A549 treated with AZD2906 at 1 μM for 4 hours (cell line): Measurements from ENCODE around the gene METTL24. TPM values are rescaled to one million over a fixed set of nuclear protein-coding genes. Genes with fewer than 3 reads are reported as not detected.

Source experiments
- total RNA-seq: library from RNA; stranded (reverse); fragments of 200-300 nt; extraction: Qiagen RNA extraction; gene quantifications from 5 replicates; pipeline ENCODE4 v1.2.3, GENCODE V29; 2022

METTL24 gene, protein sequence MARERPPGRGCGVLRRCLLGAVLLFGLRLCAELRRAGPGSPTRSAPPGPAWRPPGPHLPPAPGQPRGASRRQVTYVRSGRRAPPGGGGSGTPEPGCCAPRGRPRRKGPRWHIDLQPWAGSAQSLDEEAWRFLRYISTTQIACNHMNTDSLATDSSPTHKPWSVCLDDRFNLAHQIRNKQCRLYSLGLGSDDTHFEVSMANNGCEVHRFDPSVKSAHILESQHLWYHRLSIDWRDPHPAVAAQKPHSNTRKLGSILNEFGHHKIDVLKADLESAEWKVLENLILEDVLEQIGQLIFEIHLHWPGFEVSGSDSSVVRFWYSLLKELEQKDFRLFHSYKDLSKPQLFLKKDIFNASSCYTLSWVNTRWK
- not detected in 5 replicates for total RNA-seq

DNA sequence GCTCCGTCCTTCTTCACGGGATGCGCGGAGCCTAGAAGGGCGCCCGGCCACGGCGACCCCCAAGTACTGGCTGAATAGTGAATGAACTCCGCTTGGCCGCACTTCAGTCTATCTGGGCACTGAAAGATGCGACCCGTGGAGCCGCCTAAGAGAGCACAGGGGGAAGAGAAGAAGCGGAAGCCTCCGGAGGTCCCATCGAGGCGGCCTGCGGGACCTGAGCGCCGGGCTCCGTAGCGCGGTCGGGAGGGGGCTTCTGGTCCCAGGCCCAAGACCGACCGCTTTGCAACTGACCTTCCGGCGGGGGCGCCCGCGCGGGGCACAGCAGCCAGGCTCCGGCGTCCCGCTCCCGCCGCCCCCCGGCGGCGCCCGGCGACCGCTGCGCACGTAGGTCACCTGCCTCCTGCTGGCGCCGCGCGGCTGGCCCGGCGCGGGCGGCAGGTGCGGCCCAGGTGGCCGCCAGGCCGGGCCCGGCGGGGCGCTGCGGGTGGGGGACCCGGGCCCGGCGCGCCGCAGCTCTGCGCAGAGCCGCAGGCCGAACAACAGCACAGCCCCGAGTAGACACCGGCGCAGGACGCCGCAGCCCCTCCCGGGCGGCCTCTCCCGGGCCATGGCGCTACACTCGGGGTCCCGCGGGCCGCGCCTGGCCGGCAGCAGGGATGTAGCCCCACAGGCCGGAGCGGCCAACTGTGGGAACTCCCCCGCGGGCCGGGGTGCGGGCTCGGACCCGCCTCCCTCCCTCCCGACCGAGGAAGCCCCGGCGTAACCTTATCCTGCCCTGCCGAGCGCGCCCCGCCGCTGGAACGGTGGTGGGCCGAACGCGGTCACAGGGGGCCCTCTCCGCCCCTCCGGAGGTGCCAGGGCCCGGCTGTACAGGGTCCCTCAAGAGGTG lies at the start of gene METTL24:
Gene METTL24 (minus strand): TSS at position 686 of the 889 bp plus-strand sequence. CDS start 77 bp downstream, at position 609.

Other genes with a start within 250 kb of the METTL24 start
- gene WASF1, start 178.7 kb downstream of the METTL24 start, total RNA-seq: 9.1 to 12.1 TPM (median 11.6 TPM) in 5 replicates
- gene CDC40, start 177.9 kb downstream of the METTL24 start, total RNA-seq: 6.5 to 10.2 TPM (median 7.7 TPM) in 5 replicates
- 0.06 to 0.14 TPM (median 0.11 TPM) in 4 of 5 replicates, not detected in the other for gene DDO, start 57.2 kb upstream of the METTL24 start, total RNA-seq
- 0.21 TPM in 1 of 5 replicates, not detected in the others for gene SLC22A16, start 118.3 kb upstream of the METTL24 start, total RNA-seq